ENCODE data around the gene TRIM33. TPM values are rescaled to one million over a fixed set of nuclear protein-coding genes. Genes with fewer than 3 reads are reported as not detected.

TRIM33 gene
- total and polyA plus RNA-seq, 2 experiments from 2014 or later = 50.3 to 51.1 TPM

GRCh38 chr1:114355240-114355639, 155.8 kb downstream of the TRIM33 start:
- 0 out of 2 replicates have a peak, but pooled peaks cover 8% of the 10 kb centered on the region for H3K9me2 ChIP-seq (ENCODE audit: insufficient read depth)
- H3K4me3 Mint-ChIP-seq = no peak overlapping the region
- no peaks in the 10 kb centered on the region for H3K79me2 ChIP-seq (replicated peaks; ENCODE audit: insufficient read depth)
- no peaks in the 10 kb centered on the region for H3F3A ChIP-seq (replicated peaks; ENCODE audit: low read depth)
- H3K27ac ChIP-seq (ENCODE audit: low read depth) = no peak overlapping the region
- H4K20me1 ChIP-seq (replicated peaks; ENCODE audit: insufficient read depth) = no peaks in the 10 kb centered on the region
- no peaks in the 10 kb centered on the region for H3K9me3 Mint-ChIP-seq
- no peak overlapping the region for H3K4me2 ChIP-seq
- H3K27ac Mint-ChIP-seq = no peak overlapping the region
- DNase-seq (ENCODE audit: low spot score) = no peak
- ATAC-seq = no peak
- TF ChIP-seq STAT1 (IDR thresholded peaks at IDR 0.05; ENCODE audit: unreplicated experiment) = no peak
- TF ChIP-seq REST (IDR thresholded peaks at IDR 0.05; ENCODE audit: unreplicated experiment) = no peak
- no peak for TF ChIP-seq CREB1 (CRISPR knock-in tag; IDR thresholded peaks at IDR 0.05; ENCODE audit: low read depth)
- TF ChIP-seq EZH2phosphoT487 (IDR thresholded peaks at IDR 0.05; ENCODE audit: unreplicated experiment) = no peak
- no peak for TF ChIP-seq EZH2 (IDR thresholded peaks at IDR 0.05; ENCODE audit: low read depth, unreplicated experiment)
- peaks cover 15% of the 10 kb centered on the region for H3K4me1 Mint-ChIP-seq
- no peak overlapping the region for H3K4me3 ChIP-seq
- no peaks in the 10 kb centered on the region for H3K36me3 ChIP-seq (ENCODE audit: insufficient read depth)
- H2AFZ ChIP-seq = no peak overlapping the region
- H3K27me3 Mint-ChIP-seq (ENCODE audit: insufficient read depth, low read depth, poor library complexity) = peaks cover 6% of the 10 kb centered on the region
- H3K36me3 Mint-ChIP-seq (ENCODE audit: low read depth) = no peaks in the 10 kb centered on the region
- H3K4me1 ChIP-seq (ENCODE audit: insufficient read depth) = no peaks in the 10 kb centered on the region
- H3K27me3 ChIP-seq (ENCODE audit: insufficient read depth) = no peaks in the 10 kb centered on the region

GRCh38 chr1:114353262-114353661, 157.7 kb downstream of the TRIM33 start:
- Mint-ChIP-seq H3K4me3 (no peak overlapping the region), H3K27ac (no peak overlapping the region), H3K36me3 (ENCODE audit: low read depth) (no peaks in the 10 kb centered on the region; the same call in 2 of the 3 replicates), H3K9me3 (no peaks in the 10 kb centered on the region), H3K4me1 (peaks cover 15% of the 10 kb centered on the region), H3K27me3 (ENCODE audit: insufficient read depth, low read depth, poor library complexity) (peaks cover 6% of the 10 kb centered on the region)
- DNase-seq (ENCODE audit: low spot score) (peak; percentile 38), ATAC-seq (peak; percentile 79)
- Histone ChIP-seq H3K4me3 (no peak overlapping the region), H4K20me1 (replicated peaks; ENCODE audit: insufficient read depth) (no peaks in the 10 kb centered on the region), H3K4me2 (no peak overlapping the region), H3K79me2 (replicated peaks; ENCODE audit: insufficient read depth) (no peaks in the 10 kb centered on the region), H3K9me2 (ENCODE audit: insufficient read depth) (0 out of 2 replicates have a peak, but pooled peaks cover 8% of the 10 kb centered on the region), H3K4me1 (ENCODE audit: insufficient read depth) (no peaks in the 10 kb centered on the region), H3K27ac (ENCODE audit: low read depth) (no peak overlapping the region), H2AFZ (peak overlapping the region; percentile 44; the same call in 1 of the 2 replicates), H3K36me3 (ENCODE audit: insufficient read depth) (no peaks in the 10 kb centered on the region), H3K27me3 (ENCODE audit: insufficient read depth) (no peaks in the 10 kb centered on the region), H3F3A (replicated peaks; ENCODE audit: low read depth) (no peaks in the 10 kb centered on the region)
- TF ChIP-seq POLR2AphosphoS5 (IDR thresholded peaks at IDR 0.05; ENCODE audit: low read depth) (no peak), ZNF462 (CRISPR knock-in tag; IDR thresholded peaks at IDR 0.05) (no peak), ZNF331 (CRISPR knock-in tag; IDR thresholded peaks at IDR 0.05; ENCODE audit: low read depth) (no peak), EZH2 (IDR thresholded peaks at IDR 0.05; ENCODE audit: low read depth, unreplicated experiment) (no peak), NANOG (IDR thresholded peaks at IDR 0.05; ENCODE audit: borderline replicate concordance) (no peak), ETS1 (IDR thresholded peaks at IDR 0.05) (no peak), JUNB (IDR thresholded peaks at IDR 0.05; ENCODE audit: unreplicated experiment) (no peak), CREB1 (CRISPR knock-in tag; IDR thresholded peaks at IDR 0.05; ENCODE audit: low read depth) (no peak), EZH2phosphoT487 (IDR thresholded peaks at IDR 0.05; ENCODE audit: unreplicated experiment) (no peak)

Measured in GM23338 (cell line).